NCI-H524 (cell line): ENCODE results near the gene SLC47A2.

Source experiments
- DNase-seq, 2 experiments: peaks; one replicate each; lab custom pipeline; 2025; lab: John Stamatoyannopoulos, UW

SLC47A2 gene

DNA sequence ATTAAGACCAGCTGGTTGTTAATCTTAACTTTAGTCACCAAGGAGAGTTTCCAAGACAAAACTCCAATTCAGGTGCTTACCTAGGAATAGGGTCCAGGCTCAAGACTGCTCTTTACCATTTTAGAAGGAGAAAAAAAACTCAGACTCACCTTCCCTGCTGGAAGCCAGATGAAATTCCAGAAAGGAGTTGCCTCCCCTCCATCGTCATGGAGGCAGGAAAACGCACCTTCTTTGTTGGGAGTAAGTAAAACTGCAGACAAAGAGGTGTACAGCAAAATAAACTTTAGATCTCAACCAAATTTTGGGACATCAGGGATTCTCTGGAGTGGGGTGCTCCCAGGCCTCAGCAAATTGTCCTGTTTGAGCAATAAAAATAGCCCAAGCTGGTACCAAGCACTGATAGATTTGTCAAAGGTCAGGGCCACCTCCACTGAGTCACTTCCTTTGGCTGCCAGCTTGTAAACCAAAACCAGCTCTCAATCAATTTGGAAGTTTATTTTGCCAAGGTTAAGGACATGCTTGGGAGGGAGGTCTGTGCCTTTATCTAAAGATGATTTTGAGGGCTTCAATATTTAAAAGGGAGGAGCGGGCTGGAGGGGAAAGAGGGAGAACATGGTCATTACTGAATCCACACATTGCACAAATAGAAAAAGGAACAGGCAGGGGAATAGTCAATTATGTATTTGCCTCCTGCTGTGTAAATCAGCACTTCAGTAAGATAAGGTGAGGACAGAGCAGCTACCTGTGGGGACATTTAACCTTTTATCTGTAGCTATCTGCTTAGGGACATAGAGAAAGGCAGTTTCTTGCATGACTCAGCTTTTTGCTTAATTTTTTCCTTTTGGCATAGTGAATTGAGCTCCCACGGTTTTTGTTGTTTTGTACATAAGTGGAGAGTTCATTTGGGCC, 69.3 kb downstream of the SLC47A2 start:
- no peak for DNase-seq

GRCh38 chr17:19645734-19646201, 70.6 kb downstream of the SLC47A2 start:
- peak in 1 of 2 experiments; percentile 22 for DNase-seq

- DNase-seq: no peak
Observed at GRCh38 chr17:19644493-19645210, 71.7 kb downstream of the SLC47A2 start.

DNA sequence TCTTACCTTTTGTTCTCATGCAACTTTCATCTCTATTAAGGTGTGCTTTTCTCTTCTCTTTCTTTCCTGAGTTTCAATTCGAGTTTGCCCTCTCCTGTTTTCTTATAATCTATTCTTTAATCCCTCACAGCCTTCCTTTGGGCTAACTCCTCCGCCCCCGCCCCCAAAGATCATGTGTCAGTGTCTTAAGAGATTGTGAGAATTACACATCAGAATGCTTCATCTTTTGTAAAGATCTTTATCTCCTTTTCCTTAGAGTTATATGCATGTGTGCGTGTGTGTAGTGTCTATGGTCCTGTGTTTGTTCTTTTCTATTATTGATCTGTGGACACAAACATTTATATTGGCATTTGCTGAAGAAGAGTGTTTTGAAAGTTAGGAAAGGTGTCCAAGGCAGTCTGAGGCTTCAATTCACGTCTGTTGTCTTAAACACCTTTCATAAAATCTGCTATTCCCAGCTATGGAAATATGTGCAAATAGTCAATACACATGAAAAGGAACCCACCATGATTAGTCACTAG, 74.0 kb downstream of the SLC47A2 start:
- DNase-seq: no peak

GRCh38 chr17:19641687-19642372, 74.6 kb downstream of the SLC47A2 start:
- DNase-seq: no peak

- DNase-seq: no peak
Observed at GRCh38 chr17:19631905-19632304, 84.5 kb downstream of the SLC47A2 start.

DNA sequence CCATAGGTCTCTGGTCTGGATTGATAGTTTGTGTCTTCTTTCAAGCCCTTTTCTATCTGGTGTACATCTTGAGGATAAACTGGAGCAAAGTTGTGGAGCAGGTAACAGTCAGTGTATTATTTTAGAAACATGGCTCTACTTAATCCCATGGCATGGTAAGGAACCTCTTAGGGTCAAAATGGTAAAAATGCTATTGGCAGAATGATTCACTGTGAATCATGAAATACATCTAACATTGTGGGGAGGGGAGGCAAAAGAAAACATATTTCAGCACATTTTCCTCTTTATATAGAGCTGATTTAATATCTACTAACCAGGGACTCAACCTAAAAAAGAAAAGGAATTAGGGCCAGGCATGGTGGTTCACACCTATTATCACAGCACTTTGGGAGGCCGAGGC, 85.7 kb downstream of the SLC47A2 start:
- no peak for DNase-seq

DNA sequence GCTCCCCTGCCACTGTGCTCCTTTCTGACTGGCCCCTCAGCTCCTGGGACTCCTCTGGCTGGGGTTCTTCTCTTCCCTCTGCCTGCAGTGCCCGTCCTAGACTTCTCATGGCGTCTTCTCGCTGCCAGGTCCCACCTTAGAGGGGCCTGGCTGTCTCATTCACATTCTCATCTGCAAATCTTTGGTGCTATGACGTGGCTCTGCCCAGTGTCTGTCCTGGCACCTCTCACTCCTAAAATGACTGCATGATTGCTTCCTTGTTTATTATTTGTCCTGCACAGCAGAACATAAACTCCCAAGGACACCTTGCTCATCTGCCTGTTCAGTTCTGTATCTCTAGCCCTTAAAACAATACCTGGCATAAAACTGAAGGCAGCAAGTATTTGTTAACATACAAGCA, 86.3 kb downstream of the SLC47A2 start:
- no peak for DNase-seq

DNA sequence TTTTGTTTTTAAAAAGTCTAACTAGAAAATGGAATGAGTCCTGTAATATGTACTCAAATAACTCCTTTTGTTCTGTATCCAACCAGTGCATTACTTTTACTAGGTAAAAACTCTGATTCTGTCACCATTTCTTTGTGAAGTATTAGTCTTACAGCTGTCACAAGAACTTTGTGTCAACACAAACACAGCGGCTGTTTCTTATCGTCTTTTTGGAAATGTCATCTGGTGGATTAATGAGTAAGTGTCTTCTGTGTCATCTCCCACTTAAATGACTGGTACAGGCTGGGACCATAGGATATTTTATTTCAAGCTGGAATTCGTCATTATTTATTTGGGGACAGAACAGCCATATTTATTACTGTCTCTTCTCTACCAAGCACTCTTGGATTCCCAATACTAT, 86.9 kb downstream of the SLC47A2 start:
- peak in 1 of 2 experiments; percentile 3 for DNase-seq
